HG02852 (cell line): ENCODE measurements around the gene CAPN2.

Source experiments
- ATAC-seq: cut with Tn5 transposase; IDR thresholded peaks from one replicate; pipeline ENCODE4 v1.9.1; 2021; ENCODE audit warnings: mild to moderate bottlenecking, moderate library complexity; ENCODE audit not compliant: unreplicated experiment

CAPN2 gene

DNA sequence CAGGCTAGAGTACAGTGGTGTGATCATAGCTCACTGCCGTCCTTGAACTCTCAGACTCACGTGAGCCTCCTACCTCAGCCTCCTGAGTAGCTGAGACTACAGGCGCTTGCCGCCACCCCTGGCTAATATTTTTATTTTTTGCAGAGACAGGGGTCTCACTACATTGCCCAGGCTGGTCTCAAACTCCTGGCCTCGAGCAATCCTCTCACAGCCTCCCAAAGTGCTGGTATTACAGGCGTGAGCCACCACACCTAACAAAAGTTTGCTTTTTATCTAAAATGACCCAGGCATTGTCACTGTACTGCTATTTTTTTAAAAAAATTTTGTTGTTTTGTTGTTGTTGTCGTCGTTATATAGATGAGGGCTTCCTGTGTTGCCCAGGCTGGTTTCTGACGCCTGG lies 46.4 kb downstream of the CAPN2 start:
- ATAC-seq: no peak

DNA sequence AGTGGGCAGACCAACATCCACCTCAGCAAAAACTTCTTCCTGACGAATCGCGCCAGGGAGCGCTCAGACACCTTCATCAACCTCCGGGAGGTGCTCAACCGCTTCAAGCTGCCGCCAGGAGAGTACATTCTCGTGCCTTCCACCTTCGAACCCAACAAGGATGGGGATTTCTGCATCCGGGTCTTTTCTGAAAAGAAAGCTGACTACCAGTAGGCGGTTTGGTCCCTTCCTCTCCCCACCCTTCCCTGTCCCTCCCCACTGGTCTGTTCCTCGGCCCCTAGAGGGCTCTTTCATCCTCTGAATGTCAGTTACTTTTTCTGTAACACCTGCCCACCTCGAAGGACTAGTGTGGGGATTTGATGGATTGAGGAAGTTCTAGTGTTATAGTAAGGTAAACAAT lies 46.9 kb downstream of the CAPN2 start:
- ATAC-seq: no peak

- no peak for ATAC-seq
Observed at GRCh38 chr1:223760833-223761232, 48.5 kb downstream of the CAPN2 start.

GRCh38 chr1:223761411-223761810 lies 49.1 kb downstream of the CAPN2 start:
- ATAC-seq: no peak

GRCh38 chr1:223763251-223763650 lies 50.9 kb downstream of the CAPN2 start:
- no peak for ATAC-seq

DNA sequence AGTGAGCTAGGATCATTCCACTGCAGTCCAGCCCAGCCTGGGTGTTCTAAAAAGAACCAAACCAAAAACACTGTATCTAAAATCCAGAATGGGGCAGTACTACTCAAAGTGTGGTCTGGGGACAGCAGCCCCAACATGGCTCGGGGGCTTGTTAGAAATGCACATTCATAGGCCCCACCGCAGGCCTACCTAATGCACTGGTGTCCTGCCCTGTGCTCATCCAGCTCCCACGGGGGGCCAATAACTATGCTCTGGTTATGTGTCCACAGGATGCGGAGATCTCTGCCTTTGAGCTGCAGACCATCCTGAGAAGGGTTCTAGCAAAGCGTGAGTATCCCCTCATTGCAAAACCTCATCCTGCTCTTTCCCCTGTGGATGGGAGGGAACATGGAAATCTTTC lies 51.5 kb downstream of the CAPN2 start:
- ATAC-seq: no peak

DNA sequence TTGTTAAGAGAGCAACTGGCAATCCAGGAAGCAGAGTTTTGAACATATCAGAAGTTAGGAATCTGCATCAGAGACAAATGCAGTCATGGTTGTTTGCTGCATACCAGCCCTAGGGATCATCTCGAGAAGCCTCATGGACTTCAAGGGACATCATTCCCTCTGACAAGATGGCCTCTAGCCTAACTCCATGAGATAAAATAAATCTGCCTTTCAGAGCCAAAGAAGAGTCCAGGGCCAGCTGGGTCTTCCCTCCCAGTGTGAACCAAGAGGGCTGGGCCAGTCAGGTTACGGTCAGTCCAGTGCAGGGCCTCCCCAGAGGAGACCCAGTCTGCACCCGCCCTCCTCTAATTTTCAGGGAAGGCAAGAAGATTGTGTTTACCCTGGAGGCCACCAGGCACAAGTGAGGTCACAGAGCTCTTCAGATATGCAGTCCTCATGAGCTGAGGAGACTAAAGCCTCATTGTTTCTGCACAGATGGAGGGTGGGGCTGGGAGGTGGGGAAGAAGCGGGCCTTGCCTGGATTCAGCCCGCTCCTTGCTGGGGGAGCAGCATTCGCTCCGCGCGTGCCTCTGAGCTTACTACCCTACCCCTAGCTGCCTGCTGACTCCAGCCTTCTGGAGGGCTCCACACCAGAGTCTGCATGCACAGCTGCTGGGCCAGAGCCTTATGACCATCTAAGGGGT lies 52.8 kb downstream of the CAPN2 start:
- ATAC-seq: no peak

DNA sequence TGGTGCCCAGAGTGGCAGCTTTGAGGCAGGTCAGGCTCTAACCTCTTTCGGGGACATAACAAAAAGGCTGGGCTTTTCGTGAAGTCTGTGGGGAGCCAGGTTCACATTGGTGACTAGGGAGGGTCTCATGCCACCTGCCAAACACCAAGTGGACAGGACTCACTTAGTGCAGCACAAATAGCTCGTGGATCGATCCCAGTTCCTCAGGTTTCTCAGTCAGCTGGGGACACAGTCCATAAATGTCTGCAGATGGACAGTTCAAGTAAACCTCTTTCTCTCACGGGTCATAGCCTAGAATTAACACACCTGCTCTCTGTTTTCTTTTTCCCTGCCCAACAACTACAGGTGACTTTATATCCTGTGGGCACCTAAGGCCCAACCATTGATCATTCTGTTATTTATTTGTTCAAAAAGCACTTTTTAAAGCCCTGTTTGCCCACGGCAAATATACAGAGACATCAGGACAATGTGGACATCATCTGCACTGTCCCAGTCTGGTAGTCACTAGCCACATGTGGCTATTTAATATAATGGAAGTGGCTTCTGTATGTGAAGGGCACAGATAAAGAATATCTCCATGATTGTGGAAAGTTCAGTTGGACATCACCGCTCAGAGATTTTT lies 53.5 kb downstream of the CAPN2 start:
- no peak for ATAC-seq

DNA sequence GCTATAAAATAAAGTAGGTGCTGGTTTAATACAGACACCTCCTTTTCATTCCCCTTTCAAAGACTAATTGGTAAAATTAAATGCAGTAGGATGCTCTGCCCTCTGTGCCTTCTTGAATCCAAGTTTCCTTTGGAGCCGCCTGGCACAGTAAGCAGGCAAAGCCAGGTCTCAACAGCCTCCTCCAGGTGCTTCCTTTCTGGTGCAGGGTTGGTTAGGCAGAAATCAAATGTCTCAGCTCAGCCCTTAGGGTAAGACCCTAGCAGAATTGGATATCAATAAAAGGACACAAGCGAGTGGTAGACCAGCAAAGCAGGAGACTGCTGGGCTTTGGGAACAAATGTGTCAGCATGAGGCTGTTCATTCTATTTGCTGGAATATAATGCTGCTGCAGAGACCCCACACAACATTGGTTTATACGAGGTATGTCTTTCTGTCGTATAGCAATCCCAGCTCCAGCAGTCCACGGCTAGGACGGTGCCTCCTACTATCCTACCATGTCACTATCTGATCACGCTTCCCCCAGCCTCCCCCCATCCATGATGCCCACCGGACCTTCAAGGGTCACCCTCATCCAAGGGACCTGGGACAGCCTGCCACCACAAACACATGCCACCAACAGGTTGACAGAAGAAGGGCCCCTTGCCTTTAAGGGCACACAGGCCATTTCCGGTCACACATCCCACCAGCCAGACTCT lies 58.4 kb downstream of the CAPN2 start:
- ATAC-seq: no peak

- peak; percentile 71 for ATAC-seq
Observed at GRCh38 chr1:223771469-223771813, 59.1 kb downstream of the CAPN2 start.

- peak; percentile 67 for ATAC-seq
Observed at GRCh38 chr1:223771814-223772770, 59.8 kb downstream of the CAPN2 start.

- no peak for ATAC-seq
Observed at GRCh38 chr1:223772771-223773160, 60.4 kb downstream of the CAPN2 start.

DNA sequence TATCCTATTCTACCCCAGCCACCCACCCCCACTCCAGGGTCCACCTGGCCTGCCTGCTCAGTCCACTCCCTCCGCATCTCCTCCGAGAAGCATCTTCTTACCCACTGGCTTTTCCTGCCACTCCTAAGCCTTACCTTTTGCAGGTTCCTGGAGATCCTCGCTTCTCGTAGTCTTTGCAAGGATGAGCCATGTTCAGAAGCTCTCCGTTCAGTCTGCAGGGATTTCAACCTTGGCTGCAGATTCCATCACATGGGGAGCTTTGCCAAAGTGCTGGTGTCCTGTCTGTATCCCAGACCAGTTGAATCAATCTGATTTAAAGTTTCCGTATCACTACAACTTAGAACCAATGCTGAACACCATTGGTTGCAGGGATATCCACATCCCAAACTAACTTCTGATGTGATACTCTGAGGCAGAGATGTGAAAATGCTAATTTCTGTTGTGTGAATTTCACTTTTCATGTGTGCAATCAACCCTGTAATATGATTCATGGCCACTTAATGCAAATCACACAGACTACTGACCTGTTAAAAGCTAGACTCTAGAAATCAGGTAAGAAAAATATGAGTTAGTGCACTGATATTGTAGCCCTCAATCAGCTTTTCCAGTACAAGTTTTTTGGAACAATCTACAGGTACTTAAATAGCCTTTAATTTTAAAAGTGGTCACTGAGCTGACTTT lies 61.9 kb downstream of the CAPN2 start:
- ATAC-seq: no peak

DNA sequence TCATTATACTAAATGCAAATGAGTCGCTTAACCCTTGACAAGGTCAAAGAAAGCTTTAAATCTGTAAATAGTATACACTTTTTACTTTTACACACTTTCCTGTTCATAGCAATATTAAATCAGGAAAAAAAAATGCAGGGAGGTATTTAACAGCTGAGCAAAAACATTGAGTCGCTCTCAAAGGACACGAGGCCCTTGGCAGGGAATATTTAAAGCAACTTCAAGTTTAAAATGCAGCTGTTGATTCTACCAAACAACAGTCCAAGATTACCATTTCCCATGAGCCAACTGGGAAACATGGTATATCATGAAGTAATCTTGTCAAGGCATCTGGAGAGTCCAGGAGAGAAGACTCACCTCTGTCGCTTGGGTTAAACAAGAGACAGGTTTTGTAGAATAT lies 62.7 kb downstream of the CAPN2 start:
- no peak for ATAC-seq

GRCh38 chr1:223775711-223776074 lies 63.4 kb downstream of the CAPN2 start:
- no peak for ATAC-seq

GRCh38 chr1:223776075-223776814 lies 63.9 kb downstream of the CAPN2 start:
- no peak for ATAC-seq

DNA sequence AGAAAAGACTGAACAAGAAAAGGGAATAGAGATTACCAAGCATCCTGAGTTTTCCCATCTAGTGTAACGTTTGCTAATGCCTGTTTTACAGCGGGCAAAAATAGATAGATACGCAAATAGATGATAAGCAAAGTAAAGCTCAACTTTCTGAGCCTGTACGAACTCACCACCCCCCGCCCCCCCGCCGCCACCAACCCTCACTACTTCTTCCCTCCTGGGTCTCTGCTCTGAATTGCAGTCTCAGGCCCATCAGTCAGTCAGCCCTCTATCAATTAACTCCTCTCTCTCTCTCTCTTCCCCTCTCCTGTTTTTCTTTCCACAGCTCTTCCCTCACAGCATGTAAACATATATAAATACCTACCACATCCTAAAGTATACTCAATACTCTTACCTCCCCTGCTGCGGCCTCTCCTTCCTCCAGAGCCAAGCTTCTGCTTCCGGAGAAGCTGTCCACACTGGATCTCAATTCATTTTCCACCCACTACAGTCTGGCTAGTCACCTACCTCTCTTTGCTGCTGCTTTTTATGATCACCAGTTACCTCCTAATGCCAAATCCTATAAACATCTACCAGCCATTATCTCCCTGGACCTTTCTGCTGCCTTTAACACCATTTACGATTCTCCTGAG lies 64.6 kb downstream of the CAPN2 start:
- ATAC-seq: no peak

DNA sequence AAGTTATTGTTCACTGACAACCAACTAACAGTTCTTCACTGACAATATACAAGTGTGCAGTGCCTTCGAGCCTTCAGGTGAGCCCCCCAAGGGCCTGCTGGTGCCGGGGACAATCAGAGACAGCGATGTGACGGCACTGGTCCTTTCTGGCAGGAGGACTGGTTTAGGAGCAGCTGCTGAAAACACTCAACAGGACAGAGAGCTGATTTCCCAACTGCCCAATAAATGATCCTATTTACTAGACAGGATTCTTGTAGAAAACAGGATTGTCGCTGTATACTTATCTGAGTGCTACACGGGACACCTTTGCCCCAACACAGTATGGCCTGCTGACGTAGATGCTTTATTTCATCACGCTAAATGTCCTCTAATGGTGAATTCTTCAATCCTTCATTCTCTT lies 68.0 kb downstream of the CAPN2 start:
- no peak for ATAC-seq

DNA sequence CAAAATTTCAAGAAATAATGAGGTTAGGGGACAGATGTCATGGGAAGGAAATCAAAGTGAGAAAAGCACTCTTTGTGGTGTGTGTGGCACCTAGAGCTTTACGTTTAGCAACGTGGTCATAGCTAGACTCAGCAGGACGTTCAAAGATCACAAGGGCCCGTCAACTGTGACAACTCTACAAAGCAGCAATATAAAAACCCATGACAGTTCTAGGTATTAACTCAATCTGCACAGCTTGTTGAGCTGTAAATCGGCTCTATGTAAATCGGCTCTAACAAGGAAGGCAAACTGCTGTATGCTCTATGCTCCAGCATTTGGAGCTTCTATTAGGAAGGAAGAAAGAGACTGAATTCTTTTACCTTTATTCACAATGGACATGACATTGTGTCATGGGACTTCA lies 68.6 kb downstream of the CAPN2 start:
- ATAC-seq: no peak

DNA sequence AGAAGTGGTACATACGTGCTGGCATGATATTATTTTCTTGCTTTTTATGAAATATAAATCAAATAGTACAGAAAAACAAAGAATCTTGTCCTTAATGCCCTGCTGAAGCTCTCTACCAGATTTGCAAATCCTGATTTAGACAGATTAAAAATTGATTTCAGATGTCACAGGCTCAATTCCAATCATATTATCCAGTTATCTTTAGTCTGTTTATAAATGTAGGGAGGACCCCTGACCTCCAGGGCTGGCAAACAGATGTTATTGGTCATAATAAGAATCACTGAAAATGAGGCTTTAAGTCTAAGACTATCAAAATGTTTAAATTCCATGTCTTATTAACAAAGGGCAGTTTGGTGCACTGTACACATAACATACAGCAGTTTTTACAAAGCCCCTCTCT lies 71.3 kb downstream of the CAPN2 start:
- no peak for ATAC-seq
